Endothelial cell of umbilical vein (primary cell): ENCODE data around the gene CYP11A1. TPM values are rescaled to one million over a fixed set of nuclear protein-coding genes. Genes with fewer than 3 reads are reported as not detected.

Experiments used
- BruUV-seq: library from RNA; stranded (reverse); fragments of 400-500 nt; replicated peaks from 2 replicates; lab custom pipeline; 2021; lab: Mats Ljungman, UMichigan
- CTCF ChIA-PET: fragments of 300-600, 350-600 bp; sonication (Branson Sonifier 250); formaldehyde crosslinking; loops from one replicate; lab custom pipeline; 2021; ENCODE audit warnings: antibody characterized with exemption, inconsistent platforms; lab: Charles Lee
- POLR2A ChIA-PET: fragments of 300-600, 350-600 bp; sonication (Branson Sonifier 250); formaldehyde crosslinking; loops from one replicate; lab custom pipeline; 2021; ENCODE audit warnings: antibody characterized with exemption, inconsistent platforms; lab: Charles Lee
- DNase-seq: peaks from one replicate; pipeline ENCODE4 v3.0.0-alpha.2; 2011; ENCODE audit warnings: low read depth, low spot score
- FAIRE-seq: peaks from 2 replicates; lab custom pipeline; 2011; peaks lifted over from hg19 to GRCh38; lab: Jason Lieb, UNC
- H2AFZ ChIP-seq: 2 replicates; pipeline ENCODE4 v1.6.0; 2012; ENCODE audit warnings: low read depth, low read length, control low read depth, inconsistent platforms
- H3K27ac ChIP-seq: 2 replicates; pipeline ENCODE4 v1.5.1; 2011; ENCODE audit warnings: low read depth, mild to moderate bottlenecking, control low read depth, low read length, moderate library complexity; ENCODE audit not compliant: insufficient read depth
- H3K27me3 ChIP-seq, 2 experiments: 2 replicates each; pipeline versions ENCODE4 v1.6.0 to v1.6.1; 2011; ENCODE audit warnings: low read length in 2 of 2, mixed read lengths in 1 of 2; ENCODE audit not compliant: control insufficient read depth in 2 of 2, insufficient read depth in 2 of 2
- H3K36me3 ChIP-seq, 2 experiments: 2 replicates in 1 of 2; 3 replicates in 1 of 2; pipeline ENCODE4 v1.5.1; 2011; ENCODE audit warnings: low read length in 2 of 2, mild to moderate bottlenecking in 1 of 2, moderate library complexity in 1 of 2; ENCODE audit not compliant: control insufficient read depth in 2 of 2, insufficient read depth in 2 of 2; ENCODE audit errors: extremely low read depth in 1 of 2
- H3K4me1 ChIP-seq: 3 replicates; pipeline ENCODE4 v1.5.1; 2011; ENCODE audit warnings: mild to moderate bottlenecking, low read length; ENCODE audit not compliant: control insufficient read depth, insufficient read depth; ENCODE audit errors: extremely low read depth
- H3K4me2 ChIP-seq: 2 replicates; pipeline ENCODE4 v1.6.1; 2011; ENCODE audit warnings: low read length, control low read depth, mixed read lengths; ENCODE audit not compliant: insufficient read depth
- H3K4me3 ChIP-seq, 3 experiments: fragments of 200-600 bp in 1 of 3; sonication (generic), shearing (Covaris generic) in 1 of 3; replicated peaks in 1 of 3; 2 replicates each; pipeline ENCODE4 v1.5.1; 2011 to 2016; ENCODE audit warnings: control low read depth in 3 of 3, low read length in 3 of 3, mild to moderate bottlenecking in 2 of 3, inconsistent platforms in 1 of 3, low read depth in 1 of 3, moderate library complexity in 1 of 3; ENCODE audit not compliant: insufficient read depth in 1 of 3
- H3K79me2 ChIP-seq: 2 replicates; pipeline ENCODE4 v1.6.0; 2012; ENCODE audit warnings: low read length, inconsistent platforms; ENCODE audit not compliant: control insufficient read depth, insufficient read depth
- H3K9ac ChIP-seq: replicated peaks from 2 replicates; pipeline ENCODE3; 2011; ENCODE audit warnings: low read length, control low read depth; ENCODE audit not compliant: insufficient read depth; ENCODE audit errors: extremely low read depth
- H3K9me1 ChIP-seq: replicated peaks from 3 replicates; pipeline ENCODE4 v1.6.0; 2011; ENCODE audit warnings: mild to moderate bottlenecking, low read length; ENCODE audit not compliant: control insufficient read depth, insufficient read depth; ENCODE audit errors: extremely low read depth
- H3K9me3 ChIP-seq: replicated peaks from 2 replicates; pipeline ENCODE4 v1.5.1; 2012; ENCODE audit warnings: low read length, inconsistent platforms; ENCODE audit not compliant: control insufficient read depth, insufficient read depth
- H4K20me1 ChIP-seq: replicated peaks from 2 replicates; pipeline ENCODE3; 2011; ENCODE audit warnings: mild to moderate bottlenecking, low read length; ENCODE audit not compliant: control insufficient read depth, insufficient read depth; ENCODE audit errors: extremely low read depth
- CTCF ChIP-seq, 2 donors: IDR thresholded peaks; 1 replicate in 1 of 2; 2 replicates in 1 of 2; pipeline ENCODE4 v1.5.1; 2011; ENCODE audit warnings: low read length in 2 of 2, mild to moderate bottlenecking in 2 of 2, moderate library complexity in 2 of 2, control low read depth in 1 of 2, inconsistent platforms in 1 of 2, low read depth in 1 of 2; ENCODE audit not compliant: insufficient read depth in 1 of 2; ENCODE audit errors: extremely low read depth in 1 of 2
- MAX ChIP-seq: IDR thresholded peaks from 2 replicates; pipeline ENCODE4 v1.6.1; 2011; ENCODE audit not compliant: insufficient read depth, insufficient read length
- MYC ChIP-seq: IDR thresholded peaks from one replicate; pipeline ENCODE4 v1.6.1; 2011; ENCODE audit warnings: mild to moderate bottlenecking, low read depth, low read length
- POLR2AphosphoS5 ChIP-seq: IDR thresholded peaks from 2 replicates; pipeline ENCODE4 v1.6.1; 2012; ENCODE audit warnings: low read depth, mild to moderate bottlenecking, control low read depth, low read length, moderate library complexity; ENCODE audit not compliant: insufficient read depth
- dilution Hi-C: fragments of 300-500 bp; cut with MboI; formaldehyde crosslinking; loops from one replicate; pipeline ENCODE4 v1.15.0; 2019; ENCODE audit warnings: low sequenced_read_pairs; ENCODE audit not compliant: extremely low pct_ligation_motif_present
- intact Hi-C: fragments of 100-400 bp; cut with micrococcal nuclease; formaldehyde crosslinking; loops from one replicate; pipeline ENCODE4 v1.10.0; 2022
- polyA plus RNA-seq, 4 experiments: library from polyadenylated mRNA; depleted of rRNA in 3 of 4; stranded (reverse) in 3 of 4; unstranded in 1 of 4; fragments of >200 nt; gene quantifications; 2 replicates each; pipeline versions ENCODE4 v1.2.1 to v1.2.3, GENCODE V29; 2011 to 2012; ENCODE audit warnings: missing spikeins in 1 of 4
- total RNA-seq: library from RNA; stranded (reverse); gene quantifications from 2 replicates; pipeline ENCODE4 v1.2.3, GENCODE V29; 2021

The CYP11A1 gene
- total and polyA plus RNA-seq, 2 donors (not counting 3 experiments of a cell fraction or from before 2014, with no cell fraction given) = 0.08 TPM; not detected in 1

DNA sequence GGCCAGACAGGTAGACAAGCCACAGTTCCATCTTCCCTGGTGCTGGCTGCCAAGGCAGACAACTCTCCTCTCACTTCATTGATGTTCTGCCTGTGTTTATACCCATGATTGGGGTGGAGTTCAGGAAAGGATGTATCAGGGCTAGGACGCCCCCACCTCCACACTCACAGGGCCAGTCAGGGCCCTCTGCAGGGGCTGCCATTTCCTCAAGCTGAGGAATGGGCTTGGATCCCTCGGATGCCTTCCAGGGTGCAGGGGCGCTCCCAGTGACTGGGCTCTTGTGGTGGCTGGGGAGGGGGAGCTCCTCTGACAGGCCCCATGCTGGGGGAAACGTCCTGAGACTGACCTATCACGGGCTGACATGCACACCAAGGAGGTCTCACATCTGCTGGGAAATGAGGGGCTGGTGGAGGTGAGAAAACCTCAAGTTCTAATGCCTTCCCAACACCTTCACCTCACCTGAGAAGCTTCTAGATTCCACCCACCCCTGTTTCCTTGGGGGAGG, 34.9 kb upstream of the CYP11A1 start:
- no peak overlapping the region for H3K4me3 ChIP-seq
- CTCF ChIA-PET = interaction anchor here (0.8 to 1.9 kb wide), 6 partner anchors 9 to 34 kb away, joined by 3 to 7 read pairs (median 4); no protein-coding TSS in a partner anchor
- POLR2A ChIA-PET = interaction anchor here (0.5 kb wide), 1 partner anchor 17 kb away, joined by 3 read pairs; no protein-coding TSS in a partner anchor
- no peak overlapping the region for H3K4me2 ChIP-seq
- no peak overlapping the region for H2AFZ ChIP-seq
- peaks cover 6% of the 10 kb centered on the region for H3K4me1 ChIP-seq
- H3K9me3 ChIP-seq = no peaks in the 10 kb centered on the region
- H3K36me3 ChIP-seq = no peaks in the 10 kb centered on the region
- no peaks in the 10 kb centered on the region for H3K79me2 ChIP-seq
- DNase-seq (no peak), FAIRE-seq (no peak)
- no peaks in the 10 kb centered on the region for H4K20me1 ChIP-seq
- dilution Hi-C loops = no loop called here
- intact Hi-C loops = loop anchor here (2.0 kb wide), 1 partner anchor 20 kb away; no protein-coding TSS in a partner anchor
- H3K9ac ChIP-seq = no peak overlapping the region
- H3K27me3 ChIP-seq = peaks cover 0 to 17% of the 10 kb centered on the region in 2 experiments
- no peak overlapping the region for H3K27ac ChIP-seq
- TF ChIP-seq MAX = no peak
- TF ChIP-seq CTCF (IDR thresholded peaks at IDR 0.05; ENCODE audit: extremely low read depth in 1 of 2, insufficient read depth in 1 of 2, low read depth in 1 of 2, low read length in 2 of 2) = no peak
- no peak for TF ChIP-seq POLR2AphosphoS5
- no peak for TF ChIP-seq MYC
- no TSS peak for BruUV-seq
- H3K9me1 ChIP-seq = no peaks in the 10 kb centered on the region
